Keratinocyte (primary cell): ENCODE data around the gene ADAM30. TPM values are rescaled to one million over a fixed set of nuclear protein-coding genes. Genes with fewer than 3 reads are reported as not detected.
A peak's percentile ranks its signal among the peaks of the same experiment; 100 is the strongest.

Source experiments
- DNase-seq: peaks from one replicate; pipeline ENCODE4 v3.0.0-alpha.2; 2011; ENCODE audit warnings: low read depth, missing footprints, low spot score
- FAIRE-seq: peaks from 2 replicates; lab custom pipeline; 2011; peaks lifted over from hg19 to GRCh38; lab: Jason Lieb, UNC
- H2AFZ ChIP-seq: 2 replicates; pipeline ENCODE4 v1.6.0; 2012; ENCODE audit warnings: low read length, control low read depth, inconsistent platforms; ENCODE audit not compliant: control insufficient read depth
- H3K27ac ChIP-seq: 2 replicates; pipeline ENCODE4 v1.5.1; 2011; ENCODE audit warnings: low read length; ENCODE audit not compliant: control insufficient read depth, insufficient read depth
- H3K27me3 ChIP-seq: 3 replicates; pipeline ENCODE4 v1.6.0; 2011; ENCODE audit warnings: low read length; ENCODE audit not compliant: control insufficient read depth, insufficient read depth; ENCODE audit errors: extremely low read depth
- H3K36me3 ChIP-seq, 2 experiments: 2 replicates in 1 of 2; 3 replicates in 1 of 2; pipeline ENCODE4 v1.5.1; 2011; ENCODE audit warnings: low read length in 2 of 2, mild to moderate bottlenecking in 1 of 2; ENCODE audit not compliant: control insufficient read depth in 2 of 2, insufficient read depth in 2 of 2; ENCODE audit errors: extremely low read depth in 1 of 2
- H3K4me1 ChIP-seq: 3 replicates; pipeline ENCODE4 v1.5.1; 2011; ENCODE audit warnings: low read length; ENCODE audit not compliant: control insufficient read depth, insufficient read depth; ENCODE audit errors: extremely low read depth
- H3K4me2 ChIP-seq: 3 replicates; pipeline ENCODE4 v1.6.0; 2011; ENCODE audit warnings: low read depth, low read length; ENCODE audit not compliant: control insufficient read depth, insufficient read depth; ENCODE audit errors: extremely low read depth
- H3K4me3 ChIP-seq, 3 experiments: fragments of 200-600 bp in 1 of 3; sonication (generic) in 1 of 3; 2 replicates in 2 of 3; 3 replicates in 1 of 3; pipeline ENCODE4 v1.5.1; 2011 to 2016; ENCODE audit warnings: low read length in 3 of 3, mild to moderate bottlenecking in 3 of 3, control low read depth in 2 of 3, inconsistent platforms in 1 of 3, low read depth in 1 of 3, mixed read lengths in 1 of 3, mixed run types in 1 of 3, moderate library complexity in 1 of 3; ENCODE audit not compliant: control insufficient read depth in 2 of 3, insufficient read depth in 2 of 3; ENCODE audit errors: extremely low read depth in 1 of 3
- H3K79me2 ChIP-seq: 2 replicates; pipeline ENCODE4 v1.6.0; 2012; ENCODE audit warnings: low read length; ENCODE audit not compliant: control insufficient read depth, insufficient read depth
- H3K9ac ChIP-seq: 3 replicates; pipeline ENCODE4 v1.6.0; 2011; ENCODE audit warnings: low read length; ENCODE audit not compliant: control insufficient read depth, insufficient read depth; ENCODE audit errors: extremely low read depth
- H3K9me1 ChIP-seq: 3 replicates; pipeline ENCODE4 v1.6.0; 2011; ENCODE audit warnings: low read length; ENCODE audit not compliant: control insufficient read depth, insufficient read depth; ENCODE audit errors: extremely low read depth
- H3K9me3 ChIP-seq: 2 replicates; pipeline ENCODE4 v1.5.1; 2012; ENCODE audit warnings: low read depth, low read length; ENCODE audit not compliant: control insufficient read depth
- H4K20me1 ChIP-seq: 3 replicates; pipeline ENCODE4 v1.6.0; 2011; ENCODE audit warnings: low read length; ENCODE audit not compliant: control insufficient read depth, insufficient read depth; ENCODE audit errors: extremely low read depth
- CTCF ChIP-seq, 3 experiments: IDR thresholded peaks in 1 of 3; conservative IDR thresholded peaks in 1 of 3; optimal IDR thresholded peaks in 1 of 3; 2 replicates in 2 of 3; 3 replicates in 1 of 3; pipeline versions ENCODE3 to v1.5.1; 2011; ENCODE audit warnings: low read length in 3 of 3, mild to moderate bottlenecking in 3 of 3, moderate library complexity in 2 of 3, control low read depth in 1 of 3, inconsistent platforms in 1 of 3; ENCODE audit not compliant: insufficient read depth in 2 of 3; ENCODE audit errors: extremely low read depth in 1 of 3
- EZH2 ChIP-seq: IDR thresholded peaks from one replicate; pipeline ENCODE4 v1.6.1; 2012; ENCODE audit warnings: inconsistent platforms, mild to moderate bottlenecking, low read length, moderate library complexity
- dilution Hi-C: fragments of 300-500 bp; cut with MboI; formaldehyde crosslinking; loops from one replicate; pipeline ENCODE4 v1.7.0; 2020; ENCODE audit warnings: low sequenced_read_pairs; ENCODE audit not compliant: extremely low pct_ligation_motif_present
- polyA plus RNA-seq, 5 experiments: library from polyadenylated mRNA; depleted of rRNA in 3 of 5; stranded (reverse) in 3 of 5; stranded (forward) in 1 of 5; unstranded in 1 of 5; fragments of >200 nt; gene quantifications; 1 replicate in 1 of 5; 2 replicates in 3 of 5; 3 replicates in 1 of 5; pipeline versions ENCODE4 v1.2.1 to v1.2.3, GENCODE V29; 2011 to 2012; ENCODE audit warnings: missing spikeins in 2 of 5, low read depth in 1 of 5, low replicate concordance in 1 of 5

Gene ADAM30
- polyA plus RNA-seq, 1 donor (not counting 4 experiments of a cell fraction or from before 2014, with no cell fraction given) = not detected

- Histone ChIP-seq H3K4me3 (no peak overlapping the region), H3K27ac (no peak overlapping the region), H3K9ac (no peak overlapping the region), H3K79me2 (no peaks in the 10 kb centered on the region), H3K4me1 (peaks cover 10% of the 10 kb centered on the region), H3K9me1 (no peaks in the 10 kb centered on the region), H2AFZ (no peak overlapping the region), H3K9me3 (no peaks in the 10 kb centered on the region), H3K4me2 (no peak overlapping the region), H3K27me3 (no peaks in the 10 kb centered on the region), H3K36me3 (peaks cover 49 to 51% of the 10 kb centered on the region in 2 experiments), H4K20me1 (no peaks in the 10 kb centered on the region)
- no peak for TF ChIP-seq CTCF (optimal IDR thresholded peaks at IDR 0.05 in 1 of 3, IDR thresholded peaks at IDR 0.05 in 1 of 3, conservative IDR thresholded peaks at IDR 0.05 in 1 of 3; ENCODE audit: extremely low read depth in 1 of 3, insufficient read depth in 2 of 3, low read length in 3 of 3)
- TF ChIP-seq EZH2 = no peak
- dilution Hi-C loops = no loop called here
- no peak for DNase-seq
- peak; percentile 85 for FAIRE-seq
Observed at GRCh38 chr1:119917304-119918055, 21.2 kb upstream of the ADAM30 start.

- no peak overlapping the region for H2AFZ ChIP-seq
- dilution Hi-C loops = no loop called here
- TF ChIP-seq EZH2 = no peak
- TF ChIP-seq CTCF (optimal IDR thresholded peaks at IDR 0.05 in 1 of 3, IDR thresholded peaks at IDR 0.05 in 1 of 3, conservative IDR thresholded peaks at IDR 0.05 in 1 of 3; ENCODE audit: extremely low read depth in 1 of 3, insufficient read depth in 2 of 3, low read length in 3 of 3) = no peak
- no peaks in the 10 kb centered on the region for H3K9me3 ChIP-seq
- DNase-seq = no peak
- H3K79me2 ChIP-seq = no peaks in the 10 kb centered on the region
- peaks cover 34 to 39% of the 10 kb centered on the region in 2 experiments for H3K36me3 ChIP-seq
- no peak overlapping the region for H3K4me2 ChIP-seq
- H3K4me3 ChIP-seq = no peak overlapping the region
- no peaks in the 10 kb centered on the region for H3K27me3 ChIP-seq
- no peak overlapping the region for H3K27ac ChIP-seq
- H3K4me1 ChIP-seq = peaks cover 10% of the 10 kb centered on the region
- H3K9ac ChIP-seq = no peak overlapping the region
- no peaks in the 10 kb centered on the region for H4K20me1 ChIP-seq
- no peak for FAIRE-seq
- H3K9me1 ChIP-seq = no peaks in the 10 kb centered on the region
Observed at GRCh38 chr1:119915517-119915916, 19.2 kb upstream of the ADAM30 start.
